HepG2 (cell line): ENCODE measurements around the gene S100A11. TPM values are rescaled to one million over a fixed set of nuclear protein-coding genes. Genes with fewer than 3 reads are reported as not detected.

Experiments
- ATF4 ChIP-seq, 2 experiments: fragments of 450-650 bp in 1 of 2; sonication (generic) in 1 of 2; formaldehyde crosslinking; IDR thresholded peaks; 2 replicates each; pipeline versions ENCODE4 v1.5.0 to v1.8.0; 2020 to 2022; ENCODE audit warnings: mild to moderate bottlenecking in 1 of 2, missing genetic modification reagents in 1 of 2
- FOXO1 ChIP-seq: sonication (generic); formaldehyde crosslinking; IDR thresholded peaks from 2 replicates; pipeline ENCODE4 v1.4.0; 2020; ENCODE audit warnings: missing genetic modification reagents
- HOMEZ ChIP-seq: IDR thresholded peaks from 2 replicates; pipeline ENCODE4 v1.6.1; 2016; ENCODE audit warnings: low read depth
- PATZ1 ChIP-seq: sonication (generic); formaldehyde crosslinking; IDR thresholded peaks from 2 replicates; pipeline ENCODE4 v1.4.0; 2020; ENCODE audit warnings: missing genetic modification reagents
- RAD51 ChIP-seq: fragments of 450-650 bp; IDR thresholded peaks from 2 replicates; pipeline ENCODE4 v1.6.1; 2016; ENCODE audit warnings: borderline replicate concordance
- SALL2 ChIP-seq: sonication (generic); formaldehyde crosslinking; IDR thresholded peaks from 2 replicates; pipeline ENCODE4 v1.8.1; 2023; ENCODE audit warnings: mild to moderate bottlenecking, missing genetic modification reagents, inconsistent platforms
- SNAPC4 ChIP-seq: sonication (generic); formaldehyde crosslinking; IDR thresholded peaks from 2 replicates; pipeline ENCODE4 v1.4.0; 2020; ENCODE audit warnings: mild to moderate bottlenecking, missing genetic modification reagents
- TEAD3 ChIP-seq: optimal IDR thresholded peaks from 2 replicates; pipeline ENCODE3; 2016; ENCODE audit warnings: borderline replicate concordance
- U2AF1 ChIP-seq: fragments of 200-400 bp; formaldehyde crosslinking; optimal IDR thresholded peaks from 2 replicates; pipeline ENCODE3; 2017; ENCODE audit warnings: mild to moderate bottlenecking, low read depth, low read length
- ZHX1 ChIP-seq: sonication (generic); formaldehyde crosslinking; IDR thresholded peaks from 2 replicates; pipeline ENCODE4 v1.8.1; 2022; ENCODE audit warnings: low read depth, mild to moderate bottlenecking, missing genetic modification reagents
- ZKSCAN1 ChIP-seq: fragments of 150-350 bp; IDR thresholded peaks from 2 replicates; pipeline ENCODE4 v1.6.1; 2014; ENCODE audit warnings: low read length
- ZNF230 ChIP-seq: sonication (generic); formaldehyde crosslinking; IDR thresholded peaks from 2 replicates; pipeline ENCODE4 v1.4.0; 2020; ENCODE audit warnings: mild to moderate bottlenecking, missing genetic modification reagents
- polyA plus RNA-seq, 8 experiments: library from polyadenylated mRNA; depleted of rRNA in 3 of 8; stranded (reverse) in 7 of 8; unstranded in 1 of 8; fragments of >200 nt; fragmentation: Illumina TruSeq in 4 of 8; extraction: Trizol in 4 of 8; gene quantifications; 2 replicates each; pipeline versions ENCODE4 v1.2.1 to v1.2.3, GENCODE V29; 2011 to 2016; ENCODE audit warnings: low read depth in 4 of 8, missing spikeins in 1 of 8, mixed read lengths in 1 of 8; ENCODE audit not compliant: insufficient read depth in 1 of 8
- total RNA-seq, 5 experiments: library from RNA; depleted of rRNA; stranded (reverse); fragments of >200 nt; fragmentation: Illumina TruSeq; extraction: Trizol; gene quantifications; 2 replicates each; pipeline ENCODE4 v1.2.3, GENCODE V29; 2016; ENCODE audit warnings: low read depth in 1 of 5

Gene S100A11
- total and polyA plus RNA-seq, 2 of the 13 experiments (the other 11 are each of a cell fraction or from before 2014, with no cell fraction given) = 6.6 to 34.4 TPM

- TF ChIP-seq ZHX1 (CRISPR knock-in tag) (no peak), SALL2 (CRISPR knock-in tag) (no peak), FOXO1 (no peak), PATZ1 (CRISPR knock-in tag) (peak; percentile 40; the same call in 1 of the 2 replicates), ZKSCAN1 (no peak), ZNF230 (peak; percentile 73; the same call in 1 of the 2 replicates), U2AF1 (peak; percentile 55), ATF4 (CRISPR knock-in tag; IDR thresholded peaks at IDR 0.05) (no peak), HOMEZ (CRISPR knock-in tag) (no peak), TEAD3 (CRISPR knock-in tag) (no peak), RAD51 (no peak), SNAPC4 (CRISPR knock-in tag) (no peak)
These were observed 44.3 kb downstream of the S100A11 start (continued) for GRCh38 chr1:151992303-151993083.
